Endothelial cell of hepatic sinusoid (primary cell): ENCODE results near the gene MYH3.
"Not testable (repeated sequence)": the region's sequence is repeated elsewhere in the genome, so short reads cannot be mapped to it uniquely, and the experiment has no call there.

ENCODE experiments used
- in situ Hi-C: cut with HindIII; loops from 2 replicates; pipeline ENCODE4 v1.10.0; 2017; ENCODE audit warnings: low sequenced_read_pairs

The MYH3 gene

GRCh38 chr17:10657148-10657547 is at the start of gene MYH3:
TSS of gene MYH3 (minus strand) at chr17:10657309. CDS start at chr17:10655064, 2,245 bp downstream.
- in situ Hi-C loops: no loop called here

GRCh38 chr17:10705727-10706126 is 48.6 kb upstream of the MYH3 start:
- in situ Hi-C loops: no loop called here

DNA sequence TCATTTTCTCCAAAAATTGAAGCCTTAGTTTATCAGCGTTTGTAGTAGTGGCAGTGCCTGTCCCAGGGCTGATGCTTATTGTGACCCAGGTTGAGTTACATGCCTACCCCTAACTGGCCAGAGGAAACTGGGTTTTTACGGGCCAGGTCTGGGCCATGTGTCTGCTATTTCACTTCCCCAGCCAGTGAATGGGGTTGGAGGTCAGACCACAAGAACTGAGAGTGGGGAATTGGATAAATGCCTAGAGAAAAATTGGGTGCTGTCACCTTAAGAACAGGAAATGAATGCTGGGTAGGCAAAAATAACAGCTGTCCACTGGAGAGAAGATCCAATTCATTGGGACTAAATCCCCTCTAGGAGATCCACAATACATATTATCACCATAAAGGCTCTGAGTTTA is 45.5 kb upstream of the MYH3 start:
- in situ Hi-C loops: no loop called here

DNA sequence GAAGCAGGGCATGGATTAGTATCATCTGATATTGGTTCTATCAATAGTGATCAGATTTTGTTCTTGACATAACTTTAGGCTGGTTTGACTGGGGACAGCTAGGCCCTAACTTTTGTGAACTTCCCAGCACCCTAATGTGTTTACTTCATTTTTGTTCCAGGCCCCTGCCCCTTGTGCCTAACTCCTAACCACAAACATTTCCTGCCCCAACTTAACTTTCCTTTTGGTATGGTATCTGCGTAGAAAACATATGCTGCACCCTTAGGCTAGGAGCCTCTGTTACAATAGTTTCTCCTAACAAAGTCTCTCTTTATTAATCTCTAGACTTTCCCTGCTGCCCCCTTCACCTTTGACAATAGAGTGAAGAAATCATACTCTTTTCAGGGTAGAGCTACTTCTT is 42.7 kb upstream of the MYH3 start:
- in situ Hi-C loops: no loop called here

DNA sequence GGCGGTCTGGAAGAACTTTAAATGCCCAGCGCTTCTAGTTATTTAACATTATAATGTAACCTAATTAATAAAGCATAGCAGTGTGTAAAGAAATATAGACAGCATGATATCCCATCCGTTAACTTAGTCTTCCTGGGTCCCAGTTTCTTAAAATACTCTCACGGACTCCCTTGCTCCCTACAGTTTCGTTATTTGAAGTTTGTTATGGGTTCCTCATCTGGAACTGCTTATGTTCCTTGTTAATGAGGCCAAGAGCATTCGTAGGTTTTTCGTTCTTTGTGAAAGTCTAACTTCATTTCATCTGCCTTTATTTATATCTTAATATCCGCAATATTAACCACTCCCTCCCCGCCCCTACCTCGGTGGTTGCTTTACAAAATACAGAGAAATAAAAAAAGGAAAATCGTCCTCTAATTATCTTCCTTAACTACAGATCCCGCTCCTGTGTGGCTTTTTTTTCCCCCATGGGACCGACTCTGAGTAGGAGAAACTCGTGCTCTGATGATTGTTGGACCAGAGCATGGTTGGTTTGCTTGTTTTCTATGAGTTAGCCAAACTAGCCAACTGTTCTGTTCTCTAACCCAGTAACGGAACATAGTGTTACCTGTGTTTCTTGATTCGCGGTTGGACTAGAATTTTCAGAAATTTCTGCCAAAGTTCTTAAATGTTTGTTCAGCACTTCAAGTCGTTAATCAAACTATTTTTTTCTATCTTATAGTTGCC is 41.1 kb upstream of the MYH3 start:
- in situ Hi-C loops: no loop called here

GRCh38 chr17:10697092-10698081 is 40.3 kb upstream of the MYH3 start, which contains the start of the genes ADPRM and SCO1:
TSS of gene ADPRM (plus strand) at chr17:10697594. CDS start at chr17:10704927, 7,333 bp downstream.
TSS of gene SCO1 (minus strand) at chr17:10697533. CDS start at chr17:10697507, 26 bp downstream.
- in situ Hi-C loops: no loop called here

DNA sequence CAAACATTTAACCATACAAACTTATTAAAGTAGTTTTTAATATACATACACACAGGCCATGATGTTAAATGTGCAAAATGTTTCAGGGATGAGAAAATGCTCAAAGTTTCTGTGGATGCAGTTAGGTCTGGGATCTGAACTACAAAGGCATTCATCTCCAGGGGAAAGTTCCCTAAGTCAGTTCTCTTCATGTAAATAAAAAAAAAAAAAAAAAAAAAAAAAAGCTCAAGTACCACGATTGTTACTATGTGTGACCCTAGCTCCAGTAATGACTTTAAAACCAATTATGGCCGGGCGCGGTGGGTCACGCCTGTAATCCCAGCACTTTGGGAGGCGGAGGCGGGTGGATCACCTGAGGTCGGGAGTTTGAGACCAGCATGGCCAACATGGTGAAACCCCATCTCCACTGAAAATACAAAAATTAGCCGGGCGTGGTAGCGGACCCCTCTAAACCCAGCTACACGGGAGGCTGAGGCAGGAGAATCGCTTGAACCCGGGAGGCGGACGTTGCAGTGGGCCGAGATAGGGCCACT is 38.8 kb upstream of the MYH3 start:
- in situ Hi-C loops: not testable (repeated sequence)

- in situ Hi-C loops: no loop called here
Observed at GRCh38 chr17:10687499-10687898, 30.4 kb upstream of the MYH3 start.

DNA sequence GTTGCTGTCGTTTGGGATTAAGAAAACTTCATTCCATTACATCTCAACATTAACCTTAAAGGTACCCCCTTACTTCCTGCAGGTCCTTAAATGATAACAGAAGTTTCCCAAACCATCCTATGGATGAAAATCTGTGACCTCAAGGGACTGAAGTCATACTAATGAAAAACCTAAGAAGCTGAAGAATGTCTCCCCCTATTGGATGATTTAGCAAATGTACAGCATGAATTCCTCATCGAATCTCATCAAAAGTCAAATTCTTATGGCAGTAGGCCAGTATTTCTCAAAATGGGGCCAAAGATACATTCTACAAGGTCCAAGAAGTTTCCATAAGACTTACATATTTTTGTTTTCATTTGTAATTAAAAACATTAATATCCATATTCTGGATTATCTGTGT is 26.7 kb upstream of the MYH3 start:
- in situ Hi-C loops: no loop called here

DNA sequence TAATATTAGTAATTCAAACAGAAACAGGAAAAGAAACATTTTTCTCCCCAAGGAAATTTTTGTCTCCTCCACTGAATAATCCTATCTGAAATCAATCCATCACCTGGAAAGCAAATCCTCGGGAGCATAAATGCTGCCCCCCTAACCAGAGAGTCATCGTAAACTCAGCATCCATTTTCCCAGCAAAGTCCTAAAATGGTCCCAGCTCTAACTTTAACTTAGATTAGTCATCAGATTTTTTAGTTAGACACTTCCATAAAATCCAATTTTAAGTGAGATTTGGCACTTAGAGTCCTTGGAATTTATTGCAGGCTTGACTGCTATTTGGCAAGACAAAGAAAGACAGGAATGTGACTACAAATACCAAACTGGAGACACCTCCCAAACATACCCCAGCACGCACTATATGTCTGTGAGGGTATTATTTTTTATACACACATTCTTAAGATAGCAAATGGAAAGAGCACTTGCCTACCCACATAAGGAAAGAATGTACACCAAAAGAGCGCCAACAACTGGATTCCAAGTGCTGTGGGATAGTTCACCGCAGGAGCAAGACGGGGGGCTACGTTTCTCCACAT is 24.8 kb upstream of the MYH3 start:
- in situ Hi-C loops: no loop called here

- in situ Hi-C loops: loop anchor here (5.0 kb wide), 1 partner anchor 32 kb away; no protein-coding TSS in a partner anchor
Observed at GRCh38 chr17:10674704-10675103, 17.6 kb upstream of the MYH3 start.

- in situ Hi-C loops: no loop called here
Observed at GRCh38 chr17:10673312-10673711, 16.2 kb upstream of the MYH3 start.

DNA sequence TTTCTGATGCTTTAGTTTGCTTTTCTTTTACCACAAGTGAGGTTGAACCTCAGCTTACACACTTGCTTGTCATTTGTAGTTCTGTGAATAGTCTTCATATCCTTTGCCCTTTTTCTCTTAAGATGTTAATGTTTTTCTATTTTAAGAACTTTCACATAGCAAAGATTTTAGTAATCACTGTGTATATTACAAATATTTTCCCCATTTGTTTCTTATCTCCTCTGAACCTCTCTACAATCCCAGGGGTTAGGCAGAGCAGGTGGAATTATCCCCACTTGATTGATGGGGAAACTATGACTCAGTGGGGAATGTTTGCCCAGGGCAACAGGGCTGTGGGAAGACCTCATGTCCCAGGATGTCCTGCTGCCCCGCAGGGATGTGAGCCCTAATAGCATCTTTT is 11.7 kb upstream of the MYH3 start:
- in situ Hi-C loops: no loop called here

- in situ Hi-C loops: no loop called here
Observed at GRCh38 chr17:10666906-10667305, 9.8 kb upstream of the MYH3 start.

DNA sequence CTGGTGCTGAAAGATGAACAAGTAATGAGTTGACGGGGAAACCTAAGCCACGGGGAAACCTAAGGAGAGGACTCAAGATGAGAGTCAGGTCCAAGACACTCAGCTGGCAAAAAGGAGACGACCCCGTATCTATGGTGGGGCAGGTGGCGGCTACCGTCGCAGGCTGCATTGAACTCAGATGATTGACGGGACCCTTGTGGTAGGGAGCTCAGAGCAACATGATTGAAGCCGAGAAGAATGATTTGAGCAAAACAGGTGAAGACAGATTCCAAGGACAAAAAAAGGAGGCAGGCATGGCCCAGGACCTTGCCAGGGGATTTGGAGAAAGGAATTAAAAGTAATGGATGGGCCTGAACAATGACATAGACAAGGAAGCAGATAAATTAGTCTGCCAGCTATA is 7.5 kb upstream of the MYH3 start:
- in situ Hi-C loops: no loop called here

GRCh38 chr17:10663231-10663630 is 6.1 kb upstream of the MYH3 start:
- in situ Hi-C loops: no loop called here

DNA sequence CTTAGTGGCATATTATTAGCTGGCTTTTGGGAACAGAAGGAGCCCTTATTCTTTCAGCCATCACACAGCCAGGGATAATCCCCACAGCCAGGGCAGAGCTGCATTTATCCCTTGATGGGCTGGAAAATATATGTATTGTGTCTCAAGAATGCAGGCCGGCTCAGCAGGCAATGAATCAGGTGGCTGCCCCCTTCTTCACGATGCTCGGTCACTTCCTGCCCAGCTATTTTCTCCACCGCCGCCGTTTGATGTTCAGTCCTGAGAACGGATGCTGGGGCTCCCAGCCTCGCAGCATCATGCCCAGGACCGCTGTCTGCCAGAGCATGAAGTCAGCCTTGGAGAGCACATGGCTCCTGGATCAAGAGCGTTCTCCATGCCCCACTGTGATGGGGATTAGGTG is 4.3 kb upstream of the MYH3 start:
- in situ Hi-C loops: no loop called here

DNA sequence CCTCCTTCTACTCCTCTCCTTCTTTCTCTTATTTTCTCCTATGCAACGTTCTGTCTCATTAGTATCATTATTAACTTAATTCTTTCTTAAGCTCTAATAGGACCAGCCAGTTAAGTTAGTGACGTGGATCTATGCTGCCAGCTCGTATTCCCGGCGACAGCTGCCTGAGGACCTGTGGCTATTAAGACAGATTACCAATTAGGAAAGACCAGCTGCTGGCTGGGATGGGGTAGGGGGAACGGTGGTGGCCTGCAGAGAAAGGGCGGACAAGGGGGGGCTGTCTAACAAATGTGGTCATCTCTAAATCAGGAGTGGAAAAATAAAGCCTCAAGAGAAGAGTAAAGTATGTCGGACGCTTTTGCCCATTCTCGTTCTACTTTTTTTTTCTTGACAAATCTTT is 770 bp upstream of the MYH3 start:
- in situ Hi-C loops: no loop called here

DNA sequence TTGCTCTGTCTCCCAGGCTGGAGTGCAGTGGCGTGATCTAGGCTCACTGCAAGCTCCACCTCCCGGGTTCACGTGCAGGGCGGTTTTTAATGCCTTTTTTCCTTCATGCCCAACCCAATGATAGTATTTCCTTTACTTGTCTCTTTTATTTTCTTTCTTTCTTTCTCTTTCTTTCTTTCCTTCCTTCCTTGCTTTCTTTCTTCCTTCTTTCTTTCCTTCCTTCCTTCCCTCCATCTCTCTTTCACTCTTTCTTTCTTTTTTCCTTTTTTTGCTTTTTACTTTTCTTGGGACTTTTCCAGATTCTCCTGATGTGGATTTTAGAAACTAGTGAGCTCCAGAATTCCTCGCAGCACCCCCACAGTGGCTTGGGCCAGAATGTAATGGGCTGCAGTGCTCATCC is 3.1 kb downstream of the MYH3 start:
- in situ Hi-C loops: no loop called here

- in situ Hi-C loops: no loop called here
Observed at GRCh38 chr17:10652984-10653659, 4.0 kb downstream of the MYH3 start.

GRCh38 chr17:10651927-10652326 is 5.2 kb downstream of the MYH3 start:
- in situ Hi-C loops: no loop called here
